GM19193 (cell line): ENCODE data around the gene RBFOX1.

Experiments
- POLR2A ChIP-seq: IDR thresholded peaks from 4 replicates; pipeline ENCODE4 v1.6.1; 2011; ENCODE audit not compliant: insufficient read depth, insufficient read length; ENCODE audit errors: extremely low read depth

Gene RBFOX1

DNA sequence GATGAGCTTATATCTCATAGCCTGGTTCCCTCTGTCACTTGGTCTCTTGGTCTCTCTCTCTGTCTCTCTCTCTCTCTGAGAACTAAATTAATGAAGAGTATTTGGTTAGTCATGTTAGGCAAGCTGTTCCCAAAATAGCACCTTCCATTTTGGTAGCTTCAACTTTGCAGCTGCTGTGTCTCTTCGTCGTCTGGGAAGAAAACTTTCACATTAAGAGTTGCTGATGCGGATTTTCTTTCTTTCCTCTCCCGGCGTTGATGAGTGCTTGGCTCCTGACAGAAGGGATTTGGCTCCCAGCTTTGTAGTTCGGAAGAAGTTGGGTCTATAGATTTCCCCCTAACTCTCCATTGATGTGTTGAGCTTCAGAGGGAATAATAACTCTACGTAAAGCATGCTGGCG, at the start of gene RBFOX1:
Gene RBFOX1, plus strand, starts transcription at position 235 of the 400 bp plus-strand sequence.
- no peak for TF ChIP-seq POLR2A

DNA sequence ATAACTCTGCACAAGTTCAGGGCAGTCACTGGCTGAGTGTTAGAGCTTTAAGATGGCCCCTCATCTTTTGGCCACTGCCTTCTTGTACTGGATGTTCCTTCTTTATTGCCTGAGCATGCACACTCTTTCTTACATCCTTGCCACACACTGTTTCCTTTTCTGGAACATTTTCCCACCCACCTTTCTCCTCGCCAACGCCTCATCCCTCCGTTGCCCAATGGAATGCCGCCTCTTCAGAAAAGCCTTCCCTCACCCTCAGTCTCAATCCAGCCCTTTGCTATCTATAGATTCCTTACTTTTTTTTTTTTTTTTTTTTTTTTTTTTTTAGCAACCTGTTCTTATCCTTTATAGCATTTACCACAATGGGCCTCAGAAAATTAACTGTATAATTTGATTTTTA, 47.9 kb upstream of the RBFOX1 start:
- TF ChIP-seq POLR2A, result no peak

DNA sequence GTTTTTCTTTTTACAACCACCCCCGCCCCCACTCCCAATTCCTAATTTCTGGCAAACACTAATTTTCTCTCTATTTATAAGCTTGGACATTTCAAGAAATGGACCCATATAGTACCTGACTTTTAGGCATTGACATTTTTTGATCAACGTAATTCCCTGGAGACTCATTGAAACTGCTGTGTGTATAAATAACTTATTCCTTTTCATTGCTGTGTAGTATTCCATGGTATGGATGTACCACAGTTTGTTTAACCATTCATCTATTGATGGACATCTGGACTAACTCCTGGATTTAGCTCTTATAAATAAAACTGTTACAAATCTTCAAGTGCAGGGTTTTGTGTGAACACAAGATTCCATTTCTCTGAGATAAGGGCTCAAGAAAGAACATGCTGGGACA, 47.1 kb upstream of the RBFOX1 start:
- no peak for TF ChIP-seq POLR2A

DNA sequence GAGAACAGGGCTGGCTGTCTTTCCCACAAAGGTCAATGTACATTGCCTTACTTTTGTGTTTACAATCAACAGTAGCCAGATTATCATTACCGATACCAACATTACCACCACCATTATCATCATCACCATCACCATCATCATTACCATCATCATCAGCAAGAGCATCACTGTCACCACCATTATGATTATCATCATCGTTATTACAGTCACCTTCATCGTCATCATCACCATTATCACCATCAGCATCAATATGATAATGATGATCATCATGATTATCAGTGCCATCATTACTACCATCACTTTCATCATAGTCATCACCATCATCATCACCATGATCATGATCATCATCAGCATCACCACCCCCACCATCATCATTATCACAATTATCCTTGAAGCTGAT, 43.3 kb upstream of the RBFOX1 start:
- no peak for TF ChIP-seq POLR2A

DNA sequence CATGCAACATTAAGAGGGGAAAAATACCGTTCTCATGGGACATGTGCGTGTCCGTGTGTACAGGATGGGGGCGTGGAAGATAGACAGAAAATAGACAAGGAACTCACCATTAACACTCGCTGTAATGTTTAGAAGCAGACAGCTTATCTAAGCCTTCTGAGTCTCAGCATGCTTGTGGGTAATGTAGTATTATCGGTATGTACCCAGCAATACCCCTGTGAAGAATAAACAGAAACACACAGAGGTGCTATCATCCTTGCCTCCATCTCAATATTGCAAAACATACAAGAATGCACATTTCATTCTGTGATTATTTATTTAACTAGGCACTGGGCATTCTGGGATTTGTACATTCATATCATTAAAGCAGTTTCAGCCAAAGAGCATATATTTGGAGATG, 42.0 kb upstream of the RBFOX1 start:
- TF ChIP-seq POLR2A, result no peak

DNA sequence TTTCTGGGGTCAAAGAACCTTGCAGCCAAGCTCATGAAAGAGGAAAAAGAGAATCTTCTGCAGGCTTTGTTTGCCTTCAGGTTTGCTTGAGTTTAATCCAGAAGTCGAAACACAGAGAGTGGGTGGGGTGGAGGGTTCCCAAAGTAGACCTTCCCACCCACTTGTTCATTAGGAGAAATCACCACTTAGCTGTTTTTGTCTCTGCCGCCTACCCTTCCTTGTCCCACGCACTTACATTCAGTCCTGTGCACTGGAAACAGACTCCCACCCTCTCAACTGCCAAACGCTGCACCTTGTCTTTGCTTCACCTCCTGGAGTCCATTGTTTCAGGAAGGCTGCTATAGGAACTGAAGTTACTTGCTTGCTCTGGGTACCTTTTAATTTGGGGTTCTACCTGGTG, 38.6 kb upstream of the RBFOX1 start:
- no peak for TF ChIP-seq POLR2A

DNA sequence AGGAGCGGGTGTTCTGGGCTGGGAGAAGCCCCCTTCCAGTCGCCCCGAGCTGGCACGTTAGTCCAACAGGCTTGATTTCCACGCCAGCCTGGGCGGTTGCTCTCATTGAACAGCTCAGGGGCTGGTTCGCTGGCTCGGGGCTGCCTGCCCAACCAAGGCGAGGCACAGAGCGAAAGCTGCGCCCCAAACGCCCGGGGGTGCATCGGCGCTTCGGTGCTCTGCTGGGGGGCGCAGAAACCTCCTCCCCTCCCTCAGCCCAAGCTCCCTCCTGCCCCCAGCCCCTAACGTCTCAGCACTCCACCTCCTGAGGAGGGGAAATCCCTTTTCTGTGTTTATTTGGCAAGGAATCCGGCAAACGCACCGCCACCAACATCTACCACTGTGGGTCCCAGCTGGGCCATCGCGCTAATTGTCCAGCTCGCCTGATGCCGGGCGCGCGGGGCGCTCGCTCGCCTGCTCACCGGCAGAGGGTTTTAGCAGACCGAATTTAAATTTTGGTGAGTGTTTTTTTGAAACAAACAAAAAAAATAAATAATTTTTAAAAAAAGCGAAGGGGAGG, 29.5 kb upstream of the RBFOX1 start:
- no peak for TF ChIP-seq POLR2A

DNA sequence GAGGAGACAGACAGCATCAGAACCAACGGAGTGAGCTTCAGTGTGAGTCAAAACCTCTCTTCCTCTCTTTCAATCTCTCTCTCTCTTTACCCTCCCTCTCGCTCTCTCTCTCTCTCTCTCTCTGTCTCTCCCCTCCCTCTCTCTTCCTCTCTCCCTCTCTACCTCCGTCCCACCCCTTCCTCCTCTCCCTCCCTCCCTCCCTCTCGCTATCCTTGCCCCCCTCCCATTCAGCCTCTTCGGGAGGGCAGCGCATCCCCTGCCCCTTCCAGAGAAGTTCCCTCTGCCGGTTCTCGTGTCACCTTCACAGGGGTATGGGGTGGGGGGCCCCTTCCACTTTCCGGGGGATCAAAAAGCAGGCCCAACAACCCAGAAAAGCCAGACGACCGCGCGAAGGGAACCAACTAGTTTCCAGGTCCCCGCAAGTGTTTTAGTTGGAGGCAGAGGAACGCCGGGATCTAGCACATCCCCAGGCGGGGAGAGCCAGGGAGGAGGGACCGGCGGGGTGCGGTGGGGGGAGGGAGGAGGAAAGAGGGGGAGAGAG, 28.9 kb upstream of the RBFOX1 start:
- TF ChIP-seq POLR2A, result no peak

DNA sequence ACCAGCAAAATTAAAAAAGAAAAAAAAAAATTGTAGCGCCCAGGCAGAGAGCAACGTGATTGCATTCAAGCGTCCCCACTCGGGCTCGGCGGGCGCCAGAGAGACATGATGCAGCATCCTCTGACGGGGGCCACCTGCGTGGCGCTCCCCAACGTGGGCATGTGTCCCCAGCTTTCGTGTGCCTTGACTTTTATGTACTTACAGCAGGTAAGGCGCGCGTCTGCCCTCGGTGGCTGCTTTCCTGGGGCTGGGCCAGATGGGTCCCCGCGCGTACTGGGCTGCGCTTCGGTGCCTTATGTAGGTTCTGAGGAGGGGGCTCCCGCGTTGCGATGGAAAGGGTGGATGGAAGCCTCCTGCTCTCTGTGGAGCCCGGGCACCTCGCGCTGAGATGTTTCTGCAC, 28.4 kb upstream of the RBFOX1 start:
- TF ChIP-seq POLR2A, result no peak

DNA sequence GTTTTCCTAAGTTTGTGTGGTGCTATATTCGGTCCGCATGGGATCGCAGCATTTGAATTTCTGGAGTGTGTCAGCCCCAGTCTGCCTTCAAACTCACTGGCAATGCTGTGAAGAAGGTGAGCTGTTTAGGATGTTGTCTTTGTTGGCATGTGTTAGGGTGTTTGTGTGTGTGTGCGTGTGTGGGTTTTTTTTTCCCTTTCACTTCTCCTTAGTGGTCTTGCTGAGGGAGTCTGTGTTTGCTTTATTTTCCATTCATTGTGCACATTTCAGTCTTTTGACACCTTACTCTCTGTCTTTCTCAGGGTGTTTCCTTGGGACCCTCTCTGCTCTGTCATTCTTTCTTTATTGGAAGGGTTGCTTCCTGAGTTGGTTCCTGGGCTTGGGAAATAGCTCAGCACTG, 27.7 kb upstream of the RBFOX1 start:
- TF ChIP-seq POLR2A, result no peak

DNA sequence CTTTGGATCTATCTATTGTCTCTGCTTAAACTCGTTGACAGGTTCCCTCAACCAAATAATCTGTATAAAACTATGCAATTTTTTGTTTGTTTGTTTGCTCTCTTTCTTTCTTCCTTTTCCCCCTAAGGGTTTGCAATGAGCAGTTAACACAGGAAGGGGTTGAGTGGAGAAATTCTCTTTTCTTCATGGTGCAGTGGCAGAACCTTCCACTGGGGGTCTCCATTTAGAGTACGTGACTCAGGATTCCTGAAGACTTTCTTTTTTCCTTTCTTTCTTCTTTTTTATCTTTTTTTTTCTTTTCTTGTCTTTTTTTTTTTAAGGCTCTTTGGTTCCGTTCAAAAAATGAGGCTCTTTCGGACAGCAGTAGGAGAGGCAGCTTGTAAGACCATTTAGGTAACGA, 19.5 kb upstream of the RBFOX1 start:
- no peak for TF ChIP-seq POLR2A

DNA sequence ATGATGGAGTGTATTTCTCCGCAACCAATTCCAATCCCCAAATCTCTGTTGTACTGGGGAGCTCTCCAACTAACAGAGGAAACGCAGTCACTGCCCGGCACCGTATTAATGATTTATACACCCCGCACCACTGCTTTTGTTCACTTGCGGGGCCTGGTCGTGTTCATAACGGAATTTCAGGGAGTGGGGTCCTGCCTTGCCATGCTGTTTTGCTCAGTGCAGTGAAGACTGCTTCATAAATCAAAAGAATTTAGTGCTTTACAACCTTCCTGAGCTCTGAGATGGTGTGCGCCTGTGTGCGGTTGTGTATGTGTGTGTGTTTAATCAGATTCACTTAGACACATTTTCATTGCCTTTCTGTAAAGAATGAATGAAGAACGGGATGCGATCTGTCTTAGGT, 18.5 kb upstream of the RBFOX1 start:
- TF ChIP-seq POLR2A, result no peak

DNA sequence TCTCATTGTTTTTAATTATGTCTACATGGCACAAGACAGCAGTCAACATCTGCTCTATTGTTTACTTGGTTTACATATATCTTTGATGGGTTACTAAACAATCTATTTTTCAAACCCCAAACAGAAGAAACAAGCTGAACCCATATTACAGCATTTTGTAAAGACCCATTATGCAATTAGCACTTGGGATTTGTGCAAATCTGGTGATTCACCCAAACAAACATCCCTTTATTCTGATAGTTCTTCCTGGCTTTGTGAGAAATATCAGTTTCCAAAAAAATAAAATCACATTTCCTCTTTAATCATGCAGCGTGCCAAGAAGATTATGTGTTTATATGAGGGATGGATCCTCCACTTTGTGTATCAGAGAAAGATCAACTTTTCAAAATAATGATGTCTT, 16.8 kb upstream of the RBFOX1 start:
- no peak for TF ChIP-seq POLR2A

DNA sequence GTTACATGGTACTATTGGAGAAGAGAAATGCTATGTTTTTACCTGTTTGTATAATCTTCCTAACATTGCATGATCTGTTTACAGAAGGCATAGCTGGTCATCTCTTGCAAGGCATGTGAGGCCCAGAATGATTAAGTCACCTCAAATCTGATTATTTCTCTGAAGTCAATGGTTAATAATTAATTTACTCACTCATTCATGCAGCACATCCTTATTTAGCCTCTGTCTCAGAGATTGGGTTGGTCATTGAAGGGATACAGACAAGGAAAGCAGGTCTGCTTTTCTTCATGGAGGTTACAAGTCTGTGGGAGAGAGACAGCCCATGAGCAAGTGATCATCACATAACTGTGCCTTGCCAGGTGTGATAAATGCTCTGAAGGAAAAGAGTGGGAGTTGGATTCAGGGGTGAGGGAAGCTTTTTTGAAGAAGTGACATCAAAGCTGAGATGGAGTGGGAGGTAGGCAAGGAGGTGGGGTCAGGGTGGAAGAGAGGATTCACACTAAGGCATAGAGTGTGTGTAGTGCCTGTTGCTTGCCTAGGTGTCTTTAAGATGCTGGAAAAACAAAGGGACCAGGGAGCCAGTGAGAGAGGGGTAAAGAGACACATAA, 16.3 kb upstream of the RBFOX1 start:
- TF ChIP-seq POLR2A, result no peak

DNA sequence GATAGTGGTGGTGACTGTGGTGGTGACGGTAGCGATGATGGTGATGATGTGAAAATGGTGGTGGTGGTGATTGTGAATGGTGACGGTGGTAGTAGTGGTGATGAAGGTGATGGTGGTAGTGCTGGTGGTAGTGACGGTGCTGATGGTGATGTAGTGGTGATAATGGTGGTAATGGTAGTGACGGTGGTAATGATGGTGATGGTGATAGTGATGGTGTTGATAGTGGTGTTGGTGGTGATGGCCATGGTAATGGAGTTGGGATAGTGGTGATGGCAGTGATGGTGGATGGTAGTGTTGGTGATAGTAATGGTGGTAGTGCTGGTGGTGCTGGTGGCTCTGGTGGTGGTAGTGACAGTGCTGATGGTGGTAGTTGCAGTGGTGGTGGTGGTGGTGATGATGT, 14.7 kb upstream of the RBFOX1 start:
- TF ChIP-seq POLR2A, result no peak

DNA sequence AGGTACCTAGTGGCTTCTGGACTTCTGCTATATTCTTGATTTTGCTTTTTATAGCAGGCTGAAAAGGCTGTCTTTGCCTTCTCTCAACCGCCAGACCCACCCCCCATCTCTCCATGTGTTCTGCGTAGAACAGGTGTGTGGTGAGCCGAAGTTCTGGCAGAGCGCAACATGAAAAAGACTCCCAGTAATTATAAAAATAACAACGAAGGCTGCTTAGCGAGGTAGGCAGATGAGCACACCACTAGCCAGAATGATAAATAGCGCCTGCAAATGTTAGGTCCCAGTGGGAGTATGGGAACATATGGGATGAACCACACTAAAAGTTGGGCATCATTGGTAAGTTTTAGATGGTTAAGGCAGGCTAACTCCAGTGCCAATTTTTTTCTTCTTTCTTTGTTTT, 14.0 kb upstream of the RBFOX1 start:
- no peak for TF ChIP-seq POLR2A

DNA sequence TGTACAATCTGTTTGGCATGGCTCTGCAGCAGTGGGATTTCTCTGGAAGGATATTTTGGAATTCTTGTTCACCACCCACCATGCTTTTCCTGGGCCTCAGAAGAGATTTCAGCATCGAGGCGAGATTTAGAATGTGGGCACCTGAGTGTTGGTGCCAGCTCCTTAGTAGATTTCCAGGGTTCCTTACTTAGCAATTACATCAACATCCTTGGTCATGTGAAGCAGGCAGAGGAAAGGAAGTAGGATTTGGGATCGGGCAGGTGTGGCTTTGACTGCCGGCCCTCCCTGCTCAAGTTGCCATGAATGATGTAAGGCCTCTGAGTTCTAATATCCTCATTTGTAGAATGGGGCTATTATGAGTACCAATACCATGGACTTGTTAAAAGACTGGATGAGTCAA, 13.1 kb upstream of the RBFOX1 start:
- no peak for TF ChIP-seq POLR2A
